ENCODE measurements around the gene MMP28.

Gene MMP28

GRCh38 chr17:35791681-35792350 is 3.6 kb downstream of the MMP28 start:
- H3K4me3 ChIP-seq (ENCODE audit: insufficient read depth, low read length, poor library complexity, severe bottlenecking): no peak overlapping the region
- no peak overlapping the region for H3K4me2 ChIP-seq (ENCODE audit: low read depth, low read length, poor library complexity, severe bottlenecking)
- no peaks in the 10 kb centered on the region for H3K9me2 ChIP-seq (replicated peaks; ENCODE audit: insufficient read depth, low read length)
- H2AFZ ChIP-seq (ENCODE audit: low read depth, low read length, severe bottlenecking): no peak overlapping the region
- no peak overlapping the region for H3K27ac ChIP-seq (ENCODE audit: low read depth, low read length)
- no peak overlapping the region for H3K9ac ChIP-seq (ENCODE audit: low read length)
- no peaks in the 10 kb centered on the region for H3K79me2 ChIP-seq (ENCODE audit: insufficient read depth, low read length)
- no peaks in the 10 kb centered on the region for H3F3A ChIP-seq (ENCODE audit: insufficient read depth)
- H3K27me3 ChIP-seq (ENCODE audit: low read length): no peaks in the 10 kb centered on the region
- H3K36me3 ChIP-seq (ENCODE audit: low read length): no peaks in the 10 kb centered on the region
- H3K9me3 ChIP-seq (ENCODE audit: insufficient read depth, low read length): no peaks in the 10 kb centered on the region
- H4K20me1 ChIP-seq (ENCODE audit: low read depth, low read length): no peaks in the 10 kb centered on the region
- no peak for TF ChIP-seq EZH2phosphoT487 (conservative IDR thresholded peaks at IDR 0.05; ENCODE audit: low read length)
- TF ChIP-seq CTCF (IDR thresholded peaks at IDR 0.05; ENCODE audit: insufficient read depth, low read length, poor library complexity, severe bottlenecking): no peak

DNA sequence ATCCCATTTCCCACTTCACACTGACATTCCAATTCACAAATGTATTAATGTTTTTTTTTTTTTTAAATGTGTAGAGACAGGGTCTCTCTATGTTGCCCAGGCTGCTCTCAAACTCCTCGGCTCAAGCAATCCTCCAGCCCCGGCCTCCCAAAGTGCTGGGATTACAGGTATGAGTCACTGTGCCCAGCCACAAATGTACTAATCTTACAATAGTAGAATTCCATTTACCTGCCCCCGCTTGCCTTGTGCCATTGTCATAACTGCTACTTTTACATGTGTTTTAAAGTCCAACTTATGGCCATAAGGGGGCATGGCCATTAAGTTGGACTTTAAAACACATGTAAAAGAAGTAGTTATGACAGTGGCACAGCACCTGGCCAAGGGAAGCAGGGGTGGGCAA is 4.6 kb downstream of the MMP28 start:
- TF ChIP-seq CTCF (IDR thresholded peaks at IDR 0.05; ENCODE audit: insufficient read depth, low read length, poor library complexity, severe bottlenecking) (no peak), EZH2phosphoT487 (conservative IDR thresholded peaks at IDR 0.05; ENCODE audit: low read length) (no peak)
- Histone ChIP-seq H3K9me3 (ENCODE audit: insufficient read depth, low read length) (no peaks in the 10 kb centered on the region), H3K27ac (ENCODE audit: low read depth, low read length) (no peak overlapping the region), H3F3A (ENCODE audit: insufficient read depth) (no peaks in the 10 kb centered on the region), H3K4me3 (ENCODE audit: insufficient read depth, low read length, poor library complexity, severe bottlenecking) (no peak overlapping the region), H2AFZ (ENCODE audit: low read depth, low read length, severe bottlenecking) (no peak overlapping the region), H3K4me2 (ENCODE audit: low read depth, low read length, poor library complexity, severe bottlenecking) (no peak overlapping the region), H3K9me2 (replicated peaks; ENCODE audit: insufficient read depth, low read length) (no peaks in the 10 kb centered on the region), H3K27me3 (ENCODE audit: low read length) (no peaks in the 10 kb centered on the region), H3K9ac (ENCODE audit: low read length) (no peak overlapping the region), H3K79me2 (ENCODE audit: insufficient read depth, low read length) (no peaks in the 10 kb centered on the region), H4K20me1 (ENCODE audit: low read depth, low read length) (no peaks in the 10 kb centered on the region), H3K36me3 (ENCODE audit: low read length) (no peaks in the 10 kb centered on the region)

GRCh38 chr17:35788477-35789368 is 6.7 kb downstream of the MMP28 start:
- H4K20me1 ChIP-seq (ENCODE audit: low read depth, low read length): no peaks in the 10 kb centered on the region
- no peaks in the 10 kb centered on the region for H3K9me2 ChIP-seq (replicated peaks; ENCODE audit: insufficient read depth, low read length)
- H2AFZ ChIP-seq (ENCODE audit: low read depth, low read length, severe bottlenecking): no peak overlapping the region
- H3K9ac ChIP-seq (ENCODE audit: low read length): no peak overlapping the region
- no peak overlapping the region for H3K27ac ChIP-seq (ENCODE audit: low read depth, low read length)
- TF ChIP-seq EZH2phosphoT487 (conservative IDR thresholded peaks at IDR 0.05; ENCODE audit: low read length) (no peak), CTCF (IDR thresholded peaks at IDR 0.05; ENCODE audit: insufficient read depth, low read length, poor library complexity, severe bottlenecking) (no peak)
- no peaks in the 10 kb centered on the region for H3K36me3 ChIP-seq (ENCODE audit: low read length)
- H3K4me3 ChIP-seq (ENCODE audit: insufficient read depth, low read length, poor library complexity, severe bottlenecking): no peak overlapping the region
- no peaks in the 10 kb centered on the region for H3K27me3 ChIP-seq (ENCODE audit: low read length)
- H3F3A ChIP-seq (ENCODE audit: insufficient read depth): no peaks in the 10 kb centered on the region
- no peaks in the 10 kb centered on the region for H3K79me2 ChIP-seq (ENCODE audit: insufficient read depth, low read length)
- no peak overlapping the region for H3K4me2 ChIP-seq (ENCODE audit: low read depth, low read length, poor library complexity, severe bottlenecking)
- H3K9me3 ChIP-seq (ENCODE audit: insufficient read depth, low read length): no peaks in the 10 kb centered on the region
